GM18861 (cell line): Measurements from ENCODE around the gene ARHGAP15.
"Not testable (repeated sequence)": the region's sequence is repeated elsewhere in the genome, so short reads cannot be mapped to it uniquely, and the experiment has no call there.

Source experiments
- ATAC-seq: cut with Tn5 transposase; IDR thresholded peaks from one replicate; pipeline ENCODE4 v1.9.1; 2021; ENCODE audit not compliant: unreplicated experiment

Gene ARHGAP15

DNA sequence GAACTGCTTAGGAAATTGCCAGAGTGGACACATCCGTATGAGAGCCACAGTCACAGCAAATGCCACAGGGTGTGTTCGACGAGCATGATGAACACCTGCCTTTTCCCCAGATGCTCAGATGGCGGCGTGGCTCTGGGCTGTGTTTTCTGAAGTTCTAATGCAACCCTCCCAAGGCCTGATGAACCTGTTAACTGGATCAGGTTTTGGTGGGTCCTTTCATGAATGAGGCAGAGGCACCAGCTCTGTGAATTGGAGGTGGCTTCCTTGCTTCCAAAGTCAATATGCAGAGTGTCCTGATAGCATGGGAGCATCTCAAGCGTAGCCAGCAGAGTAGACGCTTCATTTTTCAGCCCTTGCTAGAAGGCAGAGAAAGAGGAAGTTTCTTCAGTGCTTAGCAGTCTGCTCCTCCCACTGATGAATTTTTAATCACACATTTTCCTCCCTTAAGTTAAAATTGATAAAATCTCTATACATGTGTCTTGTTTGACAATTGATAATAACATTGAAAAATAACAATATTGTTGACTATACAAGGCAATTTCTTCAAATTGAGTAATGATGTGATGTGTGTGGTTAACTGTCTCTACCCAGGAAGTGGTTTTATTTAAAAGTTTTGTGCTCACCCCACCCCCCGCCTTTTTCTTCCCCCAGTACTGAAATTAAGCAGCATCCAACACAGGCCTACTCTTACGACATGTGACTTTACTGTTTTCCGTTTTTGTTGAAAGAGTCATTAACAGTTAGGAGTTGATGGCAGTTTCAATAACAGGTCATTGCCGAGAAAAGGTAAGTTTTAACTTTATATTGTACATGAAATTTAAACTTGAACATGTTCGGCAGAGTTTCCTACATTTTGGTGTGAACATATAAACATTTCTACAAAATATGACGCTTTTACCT lies at the start of gene ARHGAP15:
Gene ARHGAP15, plus strand, starts transcription at position 739 of the 900 bp plus-strand sequence.
- ATAC-seq: peak; percentile 83

GRCh38 chr2:143081616-143082015 lies 47.6 kb upstream of the ARHGAP15 start:
- ATAC-seq: no peak

- peak; percentile 46 for ATAC-seq
Measured at GRCh38 chr2:143083636-143084035, 45.6 kb upstream of the ARHGAP15 start.

DNA sequence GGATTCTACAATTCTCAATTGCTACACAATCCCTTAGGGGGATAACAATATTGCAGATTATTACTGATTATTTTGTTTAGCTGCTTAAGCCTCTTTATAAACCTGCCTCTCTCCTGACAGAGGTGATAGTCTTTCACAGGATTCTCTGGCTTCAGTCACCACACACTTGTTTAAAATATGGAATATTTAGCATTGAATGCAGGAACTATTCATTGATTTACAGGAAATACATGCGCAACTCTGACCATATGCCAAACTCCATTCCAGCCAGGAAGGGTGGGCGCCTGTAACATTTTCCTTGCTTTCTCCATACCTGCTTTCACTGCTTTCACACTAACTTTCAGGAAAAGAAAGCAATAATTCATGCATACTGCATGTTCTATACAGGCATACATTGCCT lies 44.8 kb upstream of the ARHGAP15 start:
- ATAC-seq: no peak

- peak; percentile 77 for ATAC-seq
Measured at GRCh38 chr2:143085125-143085784, 44.0 kb upstream of the ARHGAP15 start.

DNA sequence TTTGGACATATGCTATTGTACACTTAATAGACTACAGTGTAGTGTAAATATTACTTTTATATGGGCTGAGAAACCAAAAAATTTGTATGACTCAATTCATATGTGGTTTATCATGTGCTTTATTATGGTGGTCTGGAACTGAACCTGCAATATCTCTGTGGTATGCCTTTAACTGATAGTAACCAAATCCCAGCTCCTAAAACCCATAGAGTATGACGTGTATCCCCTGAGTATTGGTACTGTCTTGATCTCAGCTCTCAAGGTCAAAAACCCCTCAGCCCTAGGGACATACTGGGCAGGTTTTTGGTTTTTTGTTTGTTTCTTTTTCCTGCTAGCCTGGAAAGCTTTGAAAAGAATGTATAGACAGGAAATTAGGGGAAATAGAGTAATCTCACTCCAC lies 42.2 kb upstream of the ARHGAP15 start:
- ATAC-seq: no peak

- ATAC-seq: no peak
Measured at GRCh38 chr2:143088388-143088787, 40.8 kb upstream of the ARHGAP15 start.

DNA sequence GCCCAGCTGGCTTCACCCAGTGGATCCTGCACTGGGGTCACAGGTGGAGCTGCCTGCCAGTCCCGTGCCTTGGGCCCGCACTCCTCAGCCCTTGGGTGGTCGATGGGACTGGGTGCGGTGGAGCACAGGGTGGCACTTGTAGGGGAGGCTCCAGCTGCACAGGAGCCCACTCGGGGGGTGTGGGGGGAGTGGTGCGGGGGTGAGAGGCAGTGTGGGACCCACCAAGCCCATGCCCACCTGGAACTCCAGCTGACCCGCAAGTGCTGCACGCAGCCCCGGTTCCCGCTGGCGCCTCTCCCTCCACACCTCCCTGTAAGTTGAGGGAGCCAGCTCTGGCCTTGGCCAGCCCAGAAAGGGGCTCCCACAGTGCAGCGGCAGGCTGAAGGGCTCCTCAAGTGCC lies 39.7 kb upstream of the ARHGAP15 start:
- not testable (repeated sequence) for ATAC-seq

- ATAC-seq: peak; percentile 94
Measured at GRCh38 chr2:143110758-143111428, 18.3 kb upstream of the ARHGAP15 start.

GRCh38 chr2:143117225-143117624 lies 12.0 kb upstream of the ARHGAP15 start:
- no peak for ATAC-seq

- peak; percentile 78 for ATAC-seq
Measured at GRCh38 chr2:143121079-143121478, 8.1 kb upstream of the ARHGAP15 start.

DNA sequence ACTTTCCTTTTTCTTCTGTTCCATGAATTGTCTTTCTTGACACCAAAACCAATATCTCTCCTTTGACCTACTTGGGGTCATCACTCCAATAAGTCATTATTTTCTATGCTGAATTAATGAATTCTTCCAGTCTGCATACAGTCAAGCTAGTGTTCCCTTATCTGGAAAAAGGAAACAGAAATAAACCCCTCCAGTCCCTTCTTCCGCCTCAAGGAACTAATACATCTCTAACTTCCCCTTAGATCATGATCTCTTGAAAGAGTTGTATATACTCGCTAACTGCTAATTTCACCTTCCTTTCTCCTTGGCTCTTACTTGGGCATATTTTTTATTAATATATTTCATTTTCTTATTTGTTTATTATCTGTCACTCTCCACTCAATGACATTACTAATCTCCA lies 7.3 kb upstream of the ARHGAP15 start:
- no peak for ATAC-seq

DNA sequence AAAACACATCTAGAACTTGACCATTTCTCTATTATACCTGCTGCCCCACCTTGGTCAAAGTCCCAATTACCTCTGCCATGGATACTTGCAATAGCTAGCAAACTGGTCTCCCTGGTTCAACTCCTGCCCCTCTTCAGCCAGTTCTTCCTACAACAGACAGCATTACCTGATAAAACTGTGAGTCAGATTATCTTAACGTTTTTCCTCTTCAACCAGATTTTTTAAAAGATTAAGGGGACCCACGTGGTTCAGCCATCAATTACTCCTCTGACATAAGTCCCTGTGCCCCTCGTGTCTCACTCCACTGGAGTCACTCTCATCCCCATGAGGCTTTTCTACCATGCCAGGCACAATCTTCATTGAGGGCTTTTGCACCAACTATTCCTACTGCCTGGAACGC lies 5.3 kb upstream of the ARHGAP15 start:
- ATAC-seq: no peak

- no peak for ATAC-seq
Measured at GRCh38 chr2:143124445-143124844, 4.8 kb upstream of the ARHGAP15 start.

GRCh38 chr2:143125717-143126116 lies 3.5 kb upstream of the ARHGAP15 start:
- ATAC-seq: no peak

- peak; percentile 21 for ATAC-seq
Measured at GRCh38 chr2:143132355-143132754, 3.1 kb downstream of the ARHGAP15 start.

DNA sequence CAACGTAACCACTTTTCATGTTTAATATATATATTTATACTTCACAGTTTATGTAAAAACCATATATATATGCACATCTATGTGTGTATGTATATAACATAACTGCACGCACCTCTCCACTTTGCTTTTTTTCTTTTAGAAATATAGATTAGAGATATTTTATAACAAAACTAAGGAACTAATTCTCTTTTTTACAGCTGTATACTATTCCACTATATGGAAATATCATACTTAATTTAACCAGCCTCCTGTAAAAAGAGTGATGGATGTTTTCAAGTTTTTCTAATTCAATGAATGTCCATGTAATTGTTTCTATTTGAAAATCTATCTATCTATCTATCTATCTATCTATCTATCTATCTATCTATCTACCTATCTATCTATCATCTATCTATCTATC lies 4.6 kb downstream of the ARHGAP15 start:
- no peak for ATAC-seq

GRCh38 chr2:143138292-143138691 lies 9.1 kb downstream of the ARHGAP15 start:
- no peak for ATAC-seq

- ATAC-seq: no peak
Measured at GRCh38 chr2:143139835-143140393, 10.7 kb downstream of the ARHGAP15 start.

DNA sequence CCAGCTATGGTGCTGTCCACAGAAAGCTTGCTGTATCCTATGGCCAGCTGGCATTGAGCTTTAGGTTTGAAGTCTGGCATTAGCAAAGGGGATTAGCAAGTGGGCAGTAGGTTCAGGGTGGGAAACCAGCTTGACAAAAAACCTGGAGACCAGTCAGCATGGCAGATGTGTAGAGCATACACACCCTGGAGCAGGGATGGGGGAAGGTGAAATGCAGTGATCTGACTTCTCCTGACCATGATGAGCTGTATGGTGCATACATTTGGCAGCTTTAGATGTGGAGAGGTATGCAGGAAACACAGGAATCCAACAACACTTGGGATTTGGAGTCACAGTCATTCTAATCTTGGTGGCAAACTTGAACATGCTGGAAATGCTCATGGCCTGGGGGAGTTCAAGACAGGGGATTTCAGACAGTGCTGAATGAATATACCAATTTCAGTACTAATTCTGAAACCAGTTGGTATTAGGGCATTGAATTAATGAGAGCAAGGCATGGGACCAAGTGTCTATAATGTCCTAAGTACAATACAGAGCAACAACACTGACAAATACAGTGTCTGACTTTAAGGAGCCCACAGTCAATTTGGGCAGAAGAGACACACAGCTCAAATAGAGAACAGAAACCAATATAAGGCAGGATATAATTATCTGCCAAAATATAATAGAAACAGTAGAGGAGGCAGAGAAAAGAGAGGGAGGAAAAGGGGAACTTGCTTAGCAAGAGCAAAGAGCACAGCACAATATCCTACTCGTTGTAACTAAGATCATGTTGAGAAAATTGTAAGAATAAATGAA lies 11.8 kb downstream of the ARHGAP15 start:
- ATAC-seq: peak; percentile 78

GRCh38 chr2:143142598-143142997 lies 13.4 kb downstream of the ARHGAP15 start:
- ATAC-seq: no peak
